Occipital lobe (tissue), 2 donors: ENCODE results near the gene RRP1. TPM values are rescaled to one million over a fixed set of nuclear protein-coding genes. Genes with fewer than 3 reads are reported as not detected.

Source experiments
- DNase-seq: peaks from one replicate; lab custom pipeline; 2025; lab: John Stamatoyannopoulos, UW
- total RNA-seq: library from RNA; depleted of rRNA; stranded (reverse); fragments of >200 nt; gene quantifications from one replicate; pipeline ENCODE4 v1.2.3, GENCODE V29; 2014

RRP1 gene
- total RNA-seq, 1 donor from 2014 or later: 14.0 TPM

- DNase-seq: no peak
Measured at GRCh38 chr21:43775190-43775589, 14.2 kb upstream of the RRP1 start.

- peak; percentile 79 for DNase-seq
Measured at GRCh38 chr21:43775795-43776430, 13.5 kb upstream of the RRP1 start, which contains the start of gene CSTB. Gene CSTB, minus strand, starts transcription at chr21:43776308. Its CDS starts 39 bp downstream, at chr21:43776269.

- DNase-seq: no peak
Measured at GRCh38 chr21:43777953-43778352, 11.4 kb upstream of the RRP1 start.

GRCh38 chr21:43778469-43779335 lies 10.7 kb upstream of the RRP1 start:
- no peak for DNase-seq

- DNase-seq: no peak
Measured at GRCh38 chr21:43779660-43780059, 9.7 kb upstream of the RRP1 start.

GRCh38 chr21:43781846-43782245 lies 7.5 kb upstream of the RRP1 start:
- DNase-seq: no peak

GRCh38 chr21:43782431-43783097 lies 6.8 kb upstream of the RRP1 start:
- DNase-seq: no peak

- DNase-seq: no peak
Measured at GRCh38 chr21:43783098-43783700, 6.2 kb upstream of the RRP1 start.

GRCh38 chr21:43785134-43785533 lies 4.2 kb upstream of the RRP1 start:
- DNase-seq: no peak

- no peak for DNase-seq
Measured at GRCh38 chr21:43786300-43786806, 3.0 kb upstream of the RRP1 start.

GRCh38 chr21:43786807-43787440 lies 2.5 kb upstream of the RRP1 start:
- no peak for DNase-seq

GRCh38 chr21:43790010-43790524 lies 690 bp downstream of the RRP1 start:
- DNase-seq: no peak

GRCh38 chr21:43792406-43792805 lies 3.0 kb downstream of the RRP1 start:
- DNase-seq: no peak

- DNase-seq: no peak
Measured at GRCh38 chr21:43793243-43793642, 3.9 kb downstream of the RRP1 start.

GRCh38 chr21:43794311-43794710 lies 4.9 kb downstream of the RRP1 start:
- no peak for DNase-seq

- DNase-seq: no peak
Measured at GRCh38 chr21:43794857-43795256, 5.5 kb downstream of the RRP1 start.

GRCh38 chr21:43797415-43797814 lies 8.0 kb downstream of the RRP1 start:
- no peak for DNase-seq

GRCh38 chr21:43797925-43798715 lies 8.7 kb downstream of the RRP1 start:
- DNase-seq: no peak

GRCh38 chr21:43799301-43799840 lies 10.0 kb downstream of the RRP1 start:
- no peak for DNase-seq

GRCh38 chr21:43800124-43800523 lies 10.7 kb downstream of the RRP1 start:
- DNase-seq: no peak
